ENCODE results near the gene PLXDC1. TPM values are rescaled to one million over a fixed set of nuclear protein-coding genes. Genes with fewer than 3 reads are reported as not detected.
A peak's percentile ranks its signal among the peaks of the same experiment; 100 is the strongest.

The PLXDC1 gene
- total and polyA plus RNA-seq, 2 of the 8 experiments (the other 6 are each of a cell fraction or from before 2014, with no cell fraction given) = 4.1 to 14.6 TPM

- H2BK5ac ChIP-seq (ENCODE audit: low read depth, low read length) = no peak overlapping the region
- no peak overlapping the region for H2BK20ac ChIP-seq (ENCODE audit: low read length)
- no peak overlapping the region for H3K4ac ChIP-seq (replicated peaks; ENCODE audit: insufficient read length, low read depth, low read length)
- ChIA-PET CTCF (ENCODE audit: partially characterized antibody) (interaction anchor here (0.8 to 7.0 kb wide), 14 partner anchors 10 to 1899 kb away, joined by 3 to 48 read pairs (median 4); no protein-coding TSS in a partner anchor), POLR2A (ENCODE audit: partially characterized antibody) (interaction anchor here (0.7 kb wide), 1 partner anchor 197 kb away, joined by 3 read pairs; no protein-coding TSS in a partner anchor)
- no peaks in the 10 kb centered on the region for H3K79me2 ChIP-seq (ENCODE audit: control insufficient read depth in 1 of 2, insufficient read depth in 2 of 2, low read length in 2 of 2)
- no peak overlapping the region for H3K9ac ChIP-seq (replicated peaks in 1 of 4; ENCODE audit: extremely low read depth in 1 of 4, low read depth in 3 of 4, low read length in 3 of 4)
- no peak overlapping the region for H3K56ac ChIP-seq (replicated peaks; ENCODE audit: insufficient read length, low read depth, low read length)
- H2BK12ac ChIP-seq (ENCODE audit: low read depth, low read length) = no peak overlapping the region
- no peak for TF ChIP-seq BRCA1 (IDR thresholded peaks at IDR 0.05; ENCODE audit: low read depth, low read length)
- no peak for TF ChIP-seq NANOG (IDR thresholded peaks at IDR 0.05; ENCODE audit: insufficient read depth, low read depth, low read length, poor library complexity, severe bottlenecking)
- no peak for TF ChIP-seq RXRA (IDR thresholded peaks at IDR 0.05; ENCODE audit: insufficient read depth, low read depth, low read length)
- TF ChIP-seq TAF1 (IDR thresholded peaks at IDR 0.05; ENCODE audit: low read depth, low read length) = no peak
- no peak for TF ChIP-seq NRF1 (IDR thresholded peaks at IDR 0.05; ENCODE audit: low read depth, low read length)
- no peak for TF ChIP-seq ASH2L (IDR thresholded peaks at IDR 0.05; ENCODE audit: low read length)
- TF ChIP-seq GTF2F1 (IDR thresholded peaks at IDR 0.05; ENCODE audit: borderline replicate concordance, low read depth, low read length) = no peak
- no peak for TF ChIP-seq TBP (IDR thresholded peaks at IDR 0.05; ENCODE audit: low read depth, low read length)
- no peak for TF ChIP-seq FOSL1 (IDR thresholded peaks at IDR 0.05; ENCODE audit: insufficient read depth, low read depth, low read length)
- TF ChIP-seq BACH1 (IDR thresholded peaks at IDR 0.05; ENCODE audit: low read length) = no peak
- no peak for TF ChIP-seq SIX5 (IDR thresholded peaks at IDR 0.05; ENCODE audit: low read depth, low read length)
- no peak for TF ChIP-seq JUND (IDR thresholded peaks at IDR 0.05; ENCODE audit: low read length)
- no peak for TF ChIP-seq GABPA (IDR thresholded peaks at IDR 0.05; ENCODE audit: borderline replicate concordance, insufficient read depth, low read length)
- no peak for TF ChIP-seq POLR2AphosphoS5 (IDR thresholded peaks at IDR 0.05; ENCODE audit: low read depth, low read length)
- no peak for TF ChIP-seq CTBP2 (IDR thresholded peaks at IDR 0.05; ENCODE audit: borderline replicate concordance, insufficient read depth, insufficient read length, low read length)
- no peak overlapping the region for H3K18ac ChIP-seq (ENCODE audit: extremely low read depth, low read length)
- no peak overlapping the region for H2AK5ac ChIP-seq (ENCODE audit: low read depth, low read length)
- 89% methylated on average over 6 of the region's 6 CpGs; no CpG with 5 or more reads in 1 of the 2 experiments for WGBS, 2 experiments (ENCODE audit: extremely low coverage in 1 of 2, insufficient coverage in 1 of 2, insufficient read length in 1 of 2, insufficient replicate concordance in 2 of 2, low coverage in 1 of 2, low lambda C conversion rate in 2 of 2, missing lambda C conversion rate in 1 of 2)
- H4K8ac ChIP-seq (ENCODE audit: extremely low read depth, insufficient read depth, low read length) = no peak overlapping the region
- H3K27me3 ChIP-seq (replicated peaks in 1 of 4; ENCODE audit: control insufficient read depth in 3 of 4, extremely low read depth in 1 of 4, insufficient read depth in 3 of 4, low read length in 3 of 4) = peaks cover 0 to 4% (median 2%) of the 10 kb centered on the region in 4 experiments; a peak in 5 of 7 replicates
- H3K4me3 ChIP-seq (ENCODE audit: extremely low read depth in 1 of 4, insufficient read depth in 2 of 4, low read depth in 3 of 4, low read length in 4 of 4) = no peak overlapping the region
- no peaks in the 10 kb centered on the region for H3K36me3 ChIP-seq (ENCODE audit: control insufficient read depth in 2 of 4, insufficient read depth in 4 of 4, low read length in 3 of 4)
- peaks cover 5% of the 10 kb centered on the region; the same call in 1 of the 2 replicates for H3K23me2 ChIP-seq (ENCODE audit: low read depth, low read length)
- DNase-seq (ENCODE audit: low read depth in 1 of 2, low spot score in 2 of 2) (no peak), FAIRE-seq (no peak)
- no peak overlapping the region for H4K5ac ChIP-seq (ENCODE audit: insufficient read length, low read depth, low read length)
- H3K4me2 ChIP-seq (ENCODE audit: insufficient read depth in 1 of 2, low read depth in 2 of 2, low read length in 2 of 2) = no peak overlapping the region
- no peak overlapping the region for H3K27ac ChIP-seq (ENCODE audit: low read depth, low read length)
- H2BK120ac ChIP-seq (replicated peaks; ENCODE audit: low read depth, low read length) = no peak overlapping the region
- H2BK15ac ChIP-seq (ENCODE audit: low read length) = 0 out of 2 replicates have a peak overlapping the region, but pooled peaks have one; percentile 29
- peaks cover 0 to 3% of the 10 kb centered on the region in 2 experiments; a peak in 1 of 4 replicates for H3K9me3 ChIP-seq (ENCODE audit: insufficient read depth in 2 of 2, low read depth in 1 of 2, low read length in 1 of 2)
- H4K20me1 ChIP-seq (replicated peaks in 1 of 2; ENCODE audit: control insufficient read depth in 1 of 2, insufficient read depth in 2 of 2, low read length in 2 of 2) = no peaks in the 10 kb centered on the region
- H4K91ac ChIP-seq (replicated peaks; ENCODE audit: insufficient read length, low read length) = no peak overlapping the region
- no peaks in the 10 kb centered on the region; a peak in 1 of 7 replicates for H3K4me1 ChIP-seq (replicated peaks in 1 of 4; ENCODE audit: control insufficient read depth in 3 of 4, insufficient read depth in 4 of 4, low read length in 3 of 4)
- no peaks in the 10 kb centered on the region for H3K79me1 ChIP-seq (ENCODE audit: low read depth, low read length)
- no peak overlapping the region for H3K14ac ChIP-seq (ENCODE audit: insufficient read length)
- no peak overlapping the region for H3K23ac ChIP-seq (ENCODE audit: insufficient read length)
- H2AFZ ChIP-seq (ENCODE audit: low read length) = no peak overlapping the region
These were observed 122.7 kb downstream of the PLXDC1 start for GRCh38 chr17:39028690-39029089.

Measured in H1 (cell line).